Esophagus (tissue), 2 donors: Measurements from ENCODE around the gene ZNF514. TPM values are rescaled to one million over a fixed set of nuclear protein-coding genes. Genes with fewer than 3 reads are reported as not detected.
A peak's percentile ranks its signal among the peaks of the same experiment; 100 is the strongest.

Source experiments
- H3K27ac ChIP-seq, 2 donors: one replicate each; pipeline ENCODE4 v1.5.1; 2013; ENCODE audit warnings: low read depth in 2 of 2, mild to moderate bottlenecking in 2 of 2, inconsistent platforms in 1 of 2, low read length in 1 of 2, moderate library complexity in 1 of 2
- H3K27me3 ChIP-seq, 2 donors: one replicate each; pipeline ENCODE4 v1.6.1; 2013; ENCODE audit warnings: low read length in 2 of 2, control low read depth in 1 of 2, mild to moderate bottlenecking in 1 of 2; ENCODE audit not compliant: insufficient read depth in 2 of 2, control insufficient read depth in 1 of 2
- H3K36me3 ChIP-seq, 2 donors: one replicate each; pipeline ENCODE4 v1.6.1; 2013; ENCODE audit warnings: low read length in 1 of 2; ENCODE audit not compliant: control insufficient read depth in 2 of 2, insufficient read depth in 2 of 2
- H3K4me1 ChIP-seq, 2 donors: one replicate each; pipeline ENCODE4 v1.6.1; 2013; ENCODE audit warnings: low read length in 1 of 2; ENCODE audit not compliant: control insufficient read depth in 2 of 2, insufficient read depth in 2 of 2
- H3K4me3 ChIP-seq, 2 donors: one replicate each; pipeline ENCODE4 v1.5.1; 2013; ENCODE audit warnings: low read length in 2 of 2, mild to moderate bottlenecking in 2 of 2, low read depth in 1 of 2, moderate library complexity in 1 of 2
- H3K9me3 ChIP-seq, 2 donors: one replicate each; pipeline ENCODE4 v1.6.1; 2013; ENCODE audit warnings: mild to moderate bottlenecking in 2 of 2, low read depth in 1 of 2, low read length in 1 of 2, moderate library complexity in 1 of 2; ENCODE audit not compliant: control insufficient read depth in 2 of 2, insufficient read depth in 1 of 2
- whole genome bisulfite sequencing, 2 donors: extraction: QIAGEN DNeasy Blood & Tissue Kit; methylation state at CpG; one replicate each; pipeline ENCODE4 v1.1.7; 2013; 5-methylcytosine and 5-hydroxymethylcytosine counted together
- polyA plus RNA-seq, 2 donors: library from polyadenylated mRNA; stranded (reverse); fragments of 200-250 nt; gene quantifications; one replicate each; pipeline ENCODE4 v1.2.3, GENCODE V29; 2013
- donor health status: healthy with polysubstance abuse.
- donor health status: Bipolar disorder and iron deficiency.

Gene ZNF514
- polyA plus RNA-seq, 2 donors: 4.4 to 11.6 TPM

GRCh38 chr2:95149397-95149984, 10.2 kb downstream of the ZNF514 start:
- H3K27ac ChIP-seq: no peak overlapping the region
- no peaks in the 10 kb centered on the region for H3K4me1 ChIP-seq
- H3K36me3 ChIP-seq: peaks cover 11 to 20% of the 10 kb centered on the region in 2 donors
- no peaks in the 10 kb centered on the region for H3K27me3 ChIP-seq
- H3K4me3 ChIP-seq: no peak overlapping the region
- 95 to 97% methylated on average over 6 of the region's 6 CpGs for WGBS, 2 donors
- peaks cover 14 to 40% of the 10 kb centered on the region in 2 donors for H3K9me3 ChIP-seq

DNA sequence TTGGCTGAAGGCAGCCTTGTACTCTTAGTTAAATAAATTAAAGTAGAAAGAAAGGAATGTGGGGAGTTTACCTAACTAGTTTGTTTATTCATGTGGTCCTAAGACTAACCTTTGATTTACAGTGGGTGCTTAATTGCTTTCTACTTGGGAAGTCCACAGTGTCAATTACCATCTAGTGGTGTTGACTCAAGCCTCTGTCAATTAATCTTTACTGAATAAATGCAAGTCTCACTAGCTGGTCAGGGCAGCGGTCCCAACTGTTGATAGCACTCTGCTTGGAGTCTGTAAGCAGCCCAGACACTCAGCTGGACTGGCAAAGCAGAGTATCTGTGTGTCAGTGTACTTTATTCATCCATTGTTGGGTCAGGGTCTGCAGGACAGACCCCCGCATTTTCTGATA, 15.8 kb downstream of the ZNF514 start:
- Histone ChIP-seq H3K36me3 (no peaks in the 10 kb centered on the region), H3K4me1 (no peaks in the 10 kb centered on the region), H3K27me3 (no peaks in the 10 kb centered on the region), H3K4me3 (no peak overlapping the region), H3K27ac (no peak overlapping the region), H3K9me3 (peaks cover 16% of the 10 kb centered on the region in 2 donors)
- whole genome bisulfite sequencing, 2 donors: 96 to 98% methylated on average over 2 of the region's 2 CpGs

DNA sequence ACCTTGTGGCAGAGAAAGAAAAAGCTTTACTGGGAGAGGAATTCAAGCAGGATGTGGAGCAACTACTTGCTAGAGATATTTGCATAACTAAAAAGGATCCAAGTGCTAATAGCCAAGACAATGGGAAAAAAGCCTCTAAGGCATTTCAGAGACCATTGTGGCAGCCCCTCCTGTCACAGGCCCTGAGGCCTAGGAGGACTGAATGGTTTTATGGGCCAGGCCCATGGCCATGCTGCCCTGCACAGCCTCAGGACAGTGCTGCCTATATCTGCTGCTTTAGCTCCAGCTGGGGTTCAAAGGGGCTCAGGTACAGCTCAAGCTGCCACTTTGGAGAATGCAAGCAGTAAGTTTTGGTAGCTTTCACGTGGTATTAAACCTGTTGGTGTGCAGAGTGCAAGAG, 20.9 kb downstream of the ZNF514 start:
- no peaks in the 10 kb centered on the region for H3K4me1 ChIP-seq
- H3K36me3 ChIP-seq: no peaks in the 10 kb centered on the region
- H3K4me3 ChIP-seq: no peak overlapping the region
- 63 to 79% methylated on average over 1 of the region's 1 CpG for WGBS, 2 donors
- no peaks in the 10 kb centered on the region for H3K27me3 ChIP-seq
- peaks cover 6 to 9% of the 10 kb centered on the region in 2 donors for H3K9me3 ChIP-seq
- no peak overlapping the region for H3K27ac ChIP-seq

DNA sequence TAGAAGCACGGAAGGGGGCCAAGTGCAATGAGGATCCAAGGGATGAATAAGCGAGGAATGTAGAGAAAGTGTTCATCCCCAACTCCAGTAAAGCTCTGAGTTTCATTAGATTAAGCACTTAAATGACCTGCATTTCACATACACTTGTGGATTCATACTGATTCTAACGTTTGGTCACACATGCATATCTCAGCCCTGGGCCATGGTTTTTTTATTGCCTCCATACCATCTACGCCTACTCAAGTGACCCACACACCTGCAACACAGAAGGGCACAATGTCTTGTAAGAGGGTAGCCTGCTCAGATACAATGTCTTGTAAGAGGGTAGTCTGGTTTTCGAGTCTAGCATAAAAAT, 37.5 kb downstream of the ZNF514 start:
- peaks cover 0 to 7% of the 10 kb centered on the region in 2 donors for H3K4me1 ChIP-seq
- no peaks in the 10 kb centered on the region for H3K9me3 ChIP-seq
- no peaks in the 10 kb centered on the region for H3K36me3 ChIP-seq
- H3K27ac ChIP-seq: peak overlapping the region in 1 of 2 donors; percentile 96
- 24 to 25% methylated on average over 5 of the region's 5 CpGs for WGBS, 2 donors
- H3K27me3 ChIP-seq: no peaks in the 10 kb centered on the region
- peak overlapping the region; percentile 90 to 97 for H3K4me3 ChIP-seq

DNA sequence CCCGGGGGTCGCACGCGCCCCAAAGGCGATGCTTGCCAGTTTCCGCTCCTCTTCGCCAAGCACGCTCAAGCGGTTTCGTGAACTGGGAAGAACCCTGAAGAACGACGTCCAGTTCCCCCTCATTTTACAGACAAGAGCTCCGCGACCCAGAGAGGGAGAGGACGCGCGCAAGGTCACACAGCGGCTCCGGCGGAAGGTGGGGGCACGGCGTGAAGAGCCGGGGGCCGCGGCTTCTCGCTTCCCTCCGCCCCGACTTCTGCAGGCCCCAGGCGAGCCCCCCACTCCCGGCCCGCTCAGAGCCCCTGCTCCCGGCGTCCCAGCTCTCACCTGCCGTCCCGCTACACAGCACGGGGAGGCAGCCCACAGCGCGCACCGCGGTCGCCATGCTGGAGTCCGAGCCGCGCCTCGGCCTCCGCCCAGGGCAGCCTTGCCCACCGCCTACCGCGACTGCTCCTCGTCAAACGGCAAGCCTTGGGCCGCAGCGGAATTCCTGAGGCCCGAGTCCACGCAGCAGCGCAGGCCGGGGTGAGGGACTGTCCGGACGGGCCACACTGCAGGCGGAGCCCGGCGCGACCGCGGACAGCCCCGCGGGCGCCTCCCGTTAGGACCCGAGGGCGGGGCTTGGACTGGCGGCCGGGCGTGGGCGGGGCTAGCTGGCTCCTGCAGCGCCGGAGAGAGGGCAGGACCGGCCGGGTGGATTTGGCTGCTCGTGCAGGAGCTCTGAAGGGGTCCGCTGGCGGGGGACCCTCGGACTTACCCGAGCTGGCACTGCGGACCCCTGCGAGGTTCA, 38.0 kb downstream of the ZNF514 start, which contains the start of gene MRPS5:
Gene MRPS5 (minus strand): TSS at position 402 of the 790 bp plus-strand sequence. CDS start 17 bp downstream, at position 385.
- Histone ChIP-seq H3K36me3 (no peaks in the 10 kb centered on the region), H3K27ac (peak within 1 kb of the TSS; percentile 94 to 96), H3K27me3 (no peaks in the 10 kb centered on the region), H3K4me1 (peaks cover 0 to 7% of the 10 kb centered on the region in 2 donors), H3K9me3 (no peaks in the 10 kb centered on the region), H3K4me3 (peak within 1 kb of the TSS; percentile 90 to 97)
- WGBS, 2 donors: 0% methylated on average over 83 to 86 of the region's 86 CpGs

DNA sequence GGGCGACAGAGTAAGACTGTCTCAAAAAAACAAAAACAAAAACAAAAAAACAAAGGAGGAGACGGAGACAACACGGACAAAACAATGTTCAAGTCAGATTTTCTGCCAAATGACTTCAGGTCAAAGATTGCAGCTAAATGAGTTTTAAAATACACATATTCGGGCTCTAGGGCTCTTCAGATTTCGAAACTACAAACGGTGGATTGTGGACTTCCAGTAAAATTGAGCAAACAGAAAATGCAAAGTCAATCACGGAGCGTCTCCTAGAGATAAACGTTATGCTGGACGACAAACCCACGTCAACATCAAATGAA, 38.6 kb downstream of the ZNF514 start:
- Histone ChIP-seq H3K9me3 (no peaks in the 10 kb centered on the region), H3K36me3 (no peaks in the 10 kb centered on the region), H3K4me3 (peak overlapping the region; percentile 90 to 97), H3K27ac (peak overlapping the region; percentile 94 to 96), H3K27me3 (no peaks in the 10 kb centered on the region), H3K4me1 (peaks cover 0 to 7% of the 10 kb centered on the region in 2 donors)
- WGBS, 2 donors: 0 to 1% methylated on average over 11 of the region's 11 CpGs

- H3K36me3 ChIP-seq: peaks cover 0 to 6% of the 10 kb centered on the region in 2 donors
- 10 to 11% methylated on average over 7 of the region's 7 CpGs for WGBS, 2 donors
These were observed 44.2 kb downstream of the ZNF514 start for GRCh38 chr2:95115418-95115817.

DNA sequence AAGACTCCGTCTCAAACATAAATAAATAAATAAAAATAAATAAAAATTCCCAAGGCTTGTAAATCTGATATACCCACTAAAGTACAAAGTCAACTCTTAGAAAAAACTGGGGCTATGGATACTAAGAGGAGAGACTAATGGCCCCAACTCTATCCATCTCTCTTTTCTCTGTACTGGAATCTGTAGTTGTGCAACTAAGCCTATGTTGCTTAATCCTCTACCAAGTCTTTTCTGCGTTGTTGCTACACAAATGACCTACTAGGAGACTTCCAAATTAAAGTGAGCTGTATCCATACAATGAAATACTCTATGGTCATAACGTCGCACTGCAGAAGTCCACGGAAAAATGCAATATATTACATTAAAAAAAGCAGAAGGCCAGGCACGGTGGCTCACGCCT, 46.2 kb downstream of the ZNF514 start:
- Histone ChIP-seq H3K36me3 (peaks cover 6 to 9% of the 10 kb centered on the region in 2 donors), H3K27me3 (no peaks in the 10 kb centered on the region), H3K27ac (no peak overlapping the region), H3K9me3 (no peaks in the 10 kb centered on the region), H3K4me3 (no peak overlapping the region), H3K4me1 (peaks cover 0 to 3% of the 10 kb centered on the region in 2 donors)
- 96% methylated on average over 7 of the region's 7 CpGs for whole genome bisulfite sequencing, 2 donors

More at GRCh38 chr2:95115418-95115817, 44.2 kb downstream of the ZNF514 start:
- Histone ChIP-seq H3K27me3 (no peaks in the 10 kb centered on the region), H3K27ac (no peak overlapping the region), H3K9me3 (no peaks in the 10 kb centered on the region), H3K4me1 (peaks cover 0 to 7% of the 10 kb centered on the region in 2 donors), H3K4me3 (no peak overlapping the region)

GRCh38 chr2:95110395-95110794, 49.3 kb downstream of the ZNF514 start:
- Histone ChIP-seq H3K9me3 (no peaks in the 10 kb centered on the region), H3K4me1 (no peaks in the 10 kb centered on the region), H3K27me3 (no peaks in the 10 kb centered on the region), H3K4me3 (no peak overlapping the region), H3K36me3 (peaks cover 12 to 15% of the 10 kb centered on the region in 2 donors), H3K27ac (no peak overlapping the region)

DNA sequence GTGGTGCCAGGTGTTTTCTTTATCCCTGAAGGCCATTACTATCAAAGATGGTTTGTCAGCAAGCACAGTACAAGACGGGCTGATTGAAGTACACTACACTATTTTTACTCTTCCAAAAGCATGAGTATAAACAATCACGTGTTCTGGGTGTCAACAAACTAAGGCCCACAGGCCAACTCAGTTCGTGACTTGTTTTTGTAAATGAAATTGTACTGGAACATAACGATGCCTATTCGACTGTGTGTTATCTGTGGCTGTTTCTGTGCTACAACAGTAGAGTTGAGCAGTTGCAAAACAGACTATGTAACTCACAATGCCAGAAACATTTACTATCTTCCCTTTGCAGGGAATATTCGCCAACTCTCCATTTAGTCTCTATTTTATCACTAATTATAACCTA, 50.4 kb downstream of the ZNF514 start:
- no peaks in the 10 kb centered on the region for H3K27me3 ChIP-seq
- H3K9me3 ChIP-seq: no peaks in the 10 kb centered on the region
- WGBS, 2 donors: 85 to 88% methylated on average over 6 of the region's 6 CpGs
- H3K27ac ChIP-seq: no peak overlapping the region
- peaks cover 15% of the 10 kb centered on the region in 2 donors for H3K36me3 ChIP-seq
- no peak overlapping the region for H3K4me3 ChIP-seq
- no peaks in the 10 kb centered on the region for H3K4me1 ChIP-seq
